Measurements from ENCODE around the gene SYTL4. TPM values are rescaled to one million over a fixed set of nuclear protein-coding genes. Genes with fewer than 3 reads are reported as not detected.

SYTL4 gene
- total RNA-seq, 2 donors from 2014 or later = 19.1 to 21.3 TPM

GRCh38 chrX:100717363-100717762 lies 14.6 kb downstream of the SYTL4 start:
- WGBS, 2 donors = 86 to 96% methylated on average over 8 of the region's 8 CpGs
- no peaks in the 10 kb centered on the region for H3K9me3 ChIP-seq
- H3K4me3 ChIP-seq = no peak overlapping the region
- TF ChIP-seq POLR2A (IDR thresholded peaks at IDR 0.05) (no peak), CTCF (IDR thresholded peaks at IDR 0.05) (no peak)
- H3K4me1 ChIP-seq = no peaks in the 10 kb centered on the region
- intact Hi-C loops (cut with DNase I) = no loop called here
- H3K27ac ChIP-seq = no peak overlapping the region
- ATAC-seq = no peak
- H3K27me3 ChIP-seq = no peaks in the 10 kb centered on the region
- no peak for DNase-seq
- no peaks in the 10 kb centered on the region for H3K36me3 ChIP-seq (replicated peaks in 1 of 2; ENCODE audit: insufficient read depth in 1 of 2, low read depth in 2 of 2)

GRCh38 chrX:100710816-100711215 lies 21.1 kb downstream of the SYTL4 start:
- ATAC-seq = no peak
- intact Hi-C loops (cut with DNase I) = no loop called here

GRCh38 chrX:100704581-100705203 lies 27.2 kb downstream of the SYTL4 start:
- no peak for DNase-seq
- TF ChIP-seq POLR2A (IDR thresholded peaks at IDR 0.05) = no peak
- TF ChIP-seq CTCF (IDR thresholded peaks at IDR 0.05) = no peak
- no peaks in the 10 kb centered on the region for H3K27me3 ChIP-seq
- no peaks in the 10 kb centered on the region for H3K9me3 ChIP-seq
- H3K27ac ChIP-seq = no peak overlapping the region
- no peaks in the 10 kb centered on the region for H3K4me1 ChIP-seq
- WGBS, 2 donors = 55 to 59% methylated on average over 3 of the region's 3 CpGs
- intact Hi-C loops (cut with DNase I) = no loop called here
- no peak for ATAC-seq
- H3K36me3 ChIP-seq (replicated peaks in 1 of 2; ENCODE audit: insufficient read depth in 1 of 2, low read depth in 2 of 2) = no peaks in the 10 kb centered on the region
- H3K4me3 ChIP-seq = no peak overlapping the region

More at GRCh38 chrX:100710816-100711215, 21.1 kb downstream of the SYTL4 start:
- H3K36me3 ChIP-seq (replicated peaks in 1 of 2; ENCODE audit: insufficient read depth in 1 of 2, low read depth in 2 of 2) = no peaks in the 10 kb centered on the region
- TF ChIP-seq POLR2A (IDR thresholded peaks at IDR 0.05) = no peak
- no peak for TF ChIP-seq CTCF (IDR thresholded peaks at IDR 0.05)
- 43% methylated on average over 3 of the region's 3 CpGs; no CpG with 5 or more reads in 1 of the 2 donors for WGBS, 2 donors
- no peaks in the 10 kb centered on the region for H3K9me3 ChIP-seq
- no peaks in the 10 kb centered on the region for H3K4me1 ChIP-seq
- DNase-seq = no peak
- H3K27ac ChIP-seq = no peak overlapping the region
- no peaks in the 10 kb centered on the region for H3K27me3 ChIP-seq
- no peak overlapping the region for H3K4me3 ChIP-seq

- TF ChIP-seq POLR2A (IDR thresholded peaks at IDR 0.05) (no peak), CTCF (IDR thresholded peaks at IDR 0.05) (no peak)
- intact Hi-C loops (cut with DNase I) = no loop called here
- WGBS, 2 donors = 100% methylated on average over 1 of the region's 1 CpG
- H3K4me1 ChIP-seq = no peaks in the 10 kb centered on the region
- no peak overlapping the region for H3K4me3 ChIP-seq
- no peak for ATAC-seq
- H3K9me3 ChIP-seq = no peaks in the 10 kb centered on the region
- no peak for DNase-seq
- H3K36me3 ChIP-seq (replicated peaks in 1 of 2; ENCODE audit: insufficient read depth in 1 of 2, low read depth in 2 of 2) = no peaks in the 10 kb centered on the region
- no peaks in the 10 kb centered on the region for H3K27me3 ChIP-seq
- no peak overlapping the region for H3K27ac ChIP-seq
Observed at GRCh38 chrX:100700809-100701208, 31.1 kb downstream of the SYTL4 start.

GRCh38 chrX:100698551-100698950 lies 33.4 kb downstream of the SYTL4 start:
- Histone ChIP-seq H3K4me3 (no peak overlapping the region), H3K9me3 (no peaks in the 10 kb centered on the region), H3K36me3 (replicated peaks in 1 of 2; ENCODE audit: insufficient read depth in 1 of 2, low read depth in 2 of 2) (no peaks in the 10 kb centered on the region), H3K27me3 (no peaks in the 10 kb centered on the region), H3K27ac (no peak overlapping the region), H3K4me1 (no peaks in the 10 kb centered on the region)
- ATAC-seq (no peak), DNase-seq (no peak)
- intact Hi-C loops (cut with DNase I) = no loop called here
- TF ChIP-seq POLR2A (IDR thresholded peaks at IDR 0.05) (no peak), CTCF (IDR thresholded peaks at IDR 0.05) (no peak)
